ENCODE data around the gene LHFPL2. TPM values are rescaled to one million over a fixed set of nuclear protein-coding genes. Genes with fewer than 3 reads are reported as not detected.

The LHFPL2 gene
- total RNA-seq, 2 experiments from 2014 or later = 0.20 TPM; not detected in 1

DNA sequence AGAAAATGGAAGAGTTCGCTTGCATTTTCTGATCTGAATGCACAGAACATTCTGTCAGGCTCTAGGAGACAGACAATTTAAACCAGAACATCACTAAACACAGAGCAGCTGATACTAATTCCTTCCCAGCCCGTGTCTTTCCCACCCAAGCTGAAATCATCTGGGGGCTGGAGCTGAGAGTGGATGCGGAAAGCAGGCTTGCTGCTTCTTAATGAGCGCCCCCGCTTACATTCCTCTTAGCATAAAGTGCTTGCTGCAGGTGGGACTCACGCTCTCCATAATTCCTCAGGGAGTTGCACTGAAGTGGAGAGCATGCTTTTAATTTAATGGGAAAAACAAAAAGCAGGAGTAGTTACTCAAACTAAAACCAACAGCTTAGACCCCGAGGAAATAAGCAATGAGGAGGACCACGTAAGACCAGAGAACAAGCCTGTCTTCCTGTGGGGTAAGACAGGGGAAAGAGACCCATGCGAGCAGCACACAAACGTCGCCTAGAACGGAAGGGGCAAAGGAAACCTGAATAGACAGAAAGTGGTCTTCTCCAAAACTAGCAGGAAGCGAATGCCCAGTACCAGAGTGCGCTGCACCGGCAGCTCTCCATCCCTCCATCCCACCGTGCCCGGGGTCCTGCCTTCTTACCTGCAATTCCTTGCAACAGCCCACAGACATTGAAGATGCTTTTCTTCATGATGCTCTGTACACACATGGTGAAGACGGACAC, 139.3 kb downstream of the LHFPL2 start:
- TF ChIP-seq, protein P1, sequence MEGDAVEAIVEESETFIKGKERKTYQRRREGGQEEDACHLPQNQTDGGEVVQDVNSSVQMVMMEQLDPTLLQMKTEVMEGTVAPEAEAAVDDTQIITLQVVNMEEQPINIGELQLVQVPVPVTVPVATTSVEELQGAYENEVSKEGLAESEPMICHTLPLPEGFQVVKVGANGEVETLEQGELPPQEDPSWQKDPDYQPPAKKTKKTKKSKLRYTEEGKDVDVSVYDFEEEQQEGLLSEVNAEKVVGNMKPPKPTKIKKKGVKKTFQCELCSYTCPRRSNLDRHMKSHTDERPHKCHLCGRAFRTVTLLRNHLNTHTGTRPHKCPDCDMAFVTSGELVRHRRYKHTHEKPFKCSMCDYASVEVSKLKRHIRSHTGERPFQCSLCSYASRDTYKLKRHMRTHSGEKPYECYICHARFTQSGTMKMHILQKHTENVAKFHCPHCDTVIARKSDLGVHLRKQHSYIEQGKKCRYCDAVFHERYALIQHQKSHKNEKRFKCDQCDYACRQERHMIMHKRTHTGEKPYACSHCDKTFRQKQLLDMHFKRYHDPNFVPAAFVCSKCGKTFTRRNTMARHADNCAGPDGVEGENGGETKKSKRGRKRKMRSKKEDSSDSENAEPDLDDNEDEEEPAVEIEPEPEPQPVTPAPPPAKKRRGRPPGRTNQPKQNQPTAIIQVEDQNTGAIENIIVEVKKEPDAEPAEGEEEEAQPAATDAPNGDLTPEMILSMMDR (IDR thresholded peaks at IDR 0.05) = no peak
- POLR2A ChIA-PET = no interaction called here
- peaks cover 10% of the 10 kb centered on the region for H3K4me1 Mint-ChIP-seq (ENCODE audit: low read depth)
- ATAC-seq = peak; percentile 29
- DNase-seq = peak; percentile 11
- no peaks in the 10 kb centered on the region for H3K9me3 Mint-ChIP-seq
- H3K36me3 Mint-ChIP-seq (ENCODE audit: low read depth) = no peaks in the 10 kb centered on the region
- no peak overlapping the region for H3K27ac Mint-ChIP-seq
- H3K27me3 Mint-ChIP-seq = peaks cover 46% of the 10 kb centered on the region
- CTCF ChIA-PET = interaction anchor here (1.1 to 1.7 kb wide), 2 partner anchors 9 to 42 kb away, joined by 3 read pairs; no protein-coding TSS in a partner anchor
- intact Hi-C loops (cut with micrococcal nuclease) = no loop called here
- peak overlapping the region; percentile 69 for H3K4me3 Mint-ChIP-seq

DNA sequence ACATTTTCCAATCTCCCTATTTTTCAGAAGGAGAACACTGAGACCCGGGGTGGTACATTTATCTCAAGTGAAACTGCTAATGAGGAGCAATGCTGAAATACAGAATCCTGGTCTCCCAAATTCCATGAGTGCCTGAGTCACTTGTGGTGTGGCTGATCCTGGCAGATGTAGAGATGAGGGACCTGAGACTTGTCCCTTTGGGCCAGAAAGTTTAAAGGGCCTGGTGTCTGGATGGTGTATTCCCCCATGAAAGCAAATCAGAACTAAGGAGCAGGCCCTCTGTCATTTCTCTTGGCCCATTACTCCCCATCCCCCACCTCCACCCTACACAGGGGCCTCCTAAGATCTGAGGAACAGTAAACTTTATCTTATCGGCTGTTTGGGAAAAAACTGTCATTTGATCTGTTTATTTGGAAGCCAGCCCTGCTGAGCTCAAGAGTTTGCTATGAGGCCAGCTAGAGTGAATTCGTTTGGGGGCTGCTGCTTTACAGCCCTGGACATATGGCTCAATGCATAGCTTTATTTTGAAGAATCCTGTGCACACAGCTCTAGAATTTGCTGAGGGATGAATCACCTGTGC, 140.3 kb downstream of the LHFPL2 start:
- H3K27ac Mint-ChIP-seq = no peak overlapping the region
- no peaks in the 10 kb centered on the region for H3K36me3 Mint-ChIP-seq (ENCODE audit: low read depth)
- no peak overlapping the region for H3K4me3 Mint-ChIP-seq
- TF ChIP-seq, protein P1 (IDR thresholded peaks at IDR 0.05) = no peak
- H3K4me1 Mint-ChIP-seq (ENCODE audit: low read depth) = peaks cover 10% of the 10 kb centered on the region
- peaks cover 44% of the 10 kb centered on the region for H3K27me3 Mint-ChIP-seq
- ChIA-PET CTCF (no interaction called here), POLR2A (interaction anchor here (1.6 kb wide), 1 partner anchor 12 kb away, joined by 3 read pairs; no protein-coding TSS in a partner anchor)
- DNase-seq (no peak), ATAC-seq (no peak)
- intact Hi-C loops (cut with micrococcal nuclease) = no loop called here
- H3K9me3 Mint-ChIP-seq = no peaks in the 10 kb centered on the region

DNA sequence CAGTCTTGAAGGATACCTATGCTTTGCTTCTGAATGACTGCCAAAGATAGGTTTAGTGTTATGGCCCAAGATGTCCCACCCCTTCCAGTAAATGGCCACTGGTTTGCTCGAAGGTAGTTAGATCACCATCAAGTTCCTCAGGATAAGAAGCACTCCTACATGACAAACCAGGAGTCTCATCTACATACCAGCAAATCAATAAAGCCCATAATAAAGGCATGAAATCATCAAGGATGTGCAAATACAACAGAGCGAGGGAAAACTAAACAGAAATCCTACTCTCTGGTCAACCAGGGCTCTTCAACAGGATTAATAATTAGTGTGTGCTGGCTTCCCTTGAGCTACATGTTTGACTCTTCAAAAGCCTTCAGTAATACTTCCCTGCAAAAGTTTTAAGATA, 141.0 kb downstream of the LHFPL2 start:
- ATAC-seq = no peak
- ChIA-PET CTCF (no interaction called here), POLR2A (interaction anchor here (1.6 kb wide), 1 partner anchor 12 kb away, joined by 3 read pairs; no protein-coding TSS in a partner anchor)
- no peaks in the 10 kb centered on the region for H3K36me3 Mint-ChIP-seq (ENCODE audit: low read depth)
- no peaks in the 10 kb centered on the region for H3K9me3 Mint-ChIP-seq
- peaks cover 10% of the 10 kb centered on the region for H3K4me1 Mint-ChIP-seq (ENCODE audit: low read depth)
- intact Hi-C loops (cut with micrococcal nuclease) = no loop called here
- no peak overlapping the region for H3K4me3 Mint-ChIP-seq
- TF ChIP-seq, protein P1 (IDR thresholded peaks at IDR 0.05) = no peak
- H3K27me3 Mint-ChIP-seq = peaks cover 43% of the 10 kb centered on the region
- no peak for DNase-seq
- no peak overlapping the region for H3K27ac Mint-ChIP-seq

DNA sequence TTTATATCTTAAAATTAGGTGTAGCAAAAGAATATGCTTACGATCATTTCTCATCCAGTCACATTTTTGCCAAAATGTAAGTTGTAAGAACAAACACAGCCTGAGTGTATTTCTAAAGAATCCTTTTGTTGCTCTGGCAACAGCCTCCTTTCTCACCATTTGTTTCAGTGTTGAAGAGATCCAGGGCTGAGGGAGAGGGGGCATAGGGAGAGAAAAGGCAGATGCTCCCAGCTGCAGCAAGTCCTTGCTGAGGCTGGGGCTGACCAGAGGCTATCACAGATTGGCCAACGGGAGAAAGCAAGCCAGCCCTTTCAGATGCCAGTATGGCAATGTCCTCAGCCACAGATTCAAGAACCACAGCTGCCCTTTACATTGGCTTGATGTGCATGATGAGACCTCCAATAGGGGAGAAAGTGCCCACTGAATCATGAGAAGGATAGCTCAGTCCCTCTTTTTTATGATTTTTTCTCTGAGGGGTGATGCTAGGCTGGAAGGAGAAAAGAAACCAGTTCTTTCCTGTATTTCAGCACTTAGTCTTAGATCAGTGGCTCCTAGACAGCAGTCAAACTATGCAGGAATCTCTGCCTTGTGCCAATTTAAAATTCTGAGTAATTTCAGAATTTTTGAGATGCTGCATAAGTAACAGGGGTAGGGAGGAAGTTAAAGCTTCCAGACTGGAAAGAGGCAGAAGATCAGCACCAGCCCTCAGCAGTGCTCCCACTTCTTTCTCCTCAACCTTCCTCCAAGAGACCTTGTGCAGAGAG, 142.1 kb downstream of the LHFPL2 start:
- no peak for ATAC-seq
- intact Hi-C loops (cut with micrococcal nuclease) = no loop called here

More for the DNA sequence above, 142.1 kb downstream of the LHFPL2 start:
- ChIA-PET CTCF (interaction anchor here (1.1 kb wide), 1 partner anchor 16 kb away, joined by 3 read pairs; no protein-coding TSS in a partner anchor), POLR2A (interaction anchor here (1.6 kb wide), 1 partner anchor 10 kb away, joined by 3 read pairs; no protein-coding TSS in a partner anchor)
- Mint-ChIP-seq H3K36me3 (ENCODE audit: low read depth) (no peaks in the 10 kb centered on the region), H3K27ac (no peak overlapping the region), H3K4me1 (ENCODE audit: low read depth) (peaks cover 10% of the 10 kb centered on the region), H3K9me3 (no peaks in the 10 kb centered on the region), H3K4me3 (no peak overlapping the region), H3K27me3 (peaks cover 47% of the 10 kb centered on the region)
- TF ChIP-seq, protein P1 (IDR thresholded peaks at IDR 0.05) = no peak
- DNase-seq = no peak

All from activated CD8-positive, alpha-beta T cell treated with anti-CD3 and anti-CD28 coated beads for 36 hours (primary cell).